GM21786 (cell line): ENCODE data around the gene COL1A1.
A peak's percentile ranks its signal among the peaks of the same experiment; 100 is the strongest.

Source experiments
- ATAC-seq: cut with Tn5 transposase; IDR thresholded peaks from one replicate; pipeline ENCODE4 v1.9.1; 2021; ENCODE audit not compliant: unreplicated experiment

COL1A1 gene

DNA sequence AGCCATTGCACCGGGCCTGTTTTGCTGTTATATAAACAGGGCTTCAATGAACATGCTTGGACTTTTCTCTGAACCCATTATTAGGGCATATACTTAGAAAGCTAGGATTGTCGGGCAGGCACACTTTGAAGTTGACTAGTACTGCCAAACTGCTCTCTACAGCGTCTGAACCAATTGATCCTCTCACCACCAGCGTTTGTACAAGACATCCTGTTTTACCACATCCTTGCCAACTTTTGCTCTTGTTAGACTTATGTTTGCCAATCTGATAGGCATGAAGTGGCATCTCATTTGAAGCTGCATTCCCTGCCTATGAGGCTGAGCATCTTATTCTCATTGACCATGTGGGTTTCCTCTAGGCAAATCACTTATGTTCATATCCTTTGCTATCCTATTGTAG, 43.5 kb downstream of the COL1A1 start:
- no peak for ATAC-seq

DNA sequence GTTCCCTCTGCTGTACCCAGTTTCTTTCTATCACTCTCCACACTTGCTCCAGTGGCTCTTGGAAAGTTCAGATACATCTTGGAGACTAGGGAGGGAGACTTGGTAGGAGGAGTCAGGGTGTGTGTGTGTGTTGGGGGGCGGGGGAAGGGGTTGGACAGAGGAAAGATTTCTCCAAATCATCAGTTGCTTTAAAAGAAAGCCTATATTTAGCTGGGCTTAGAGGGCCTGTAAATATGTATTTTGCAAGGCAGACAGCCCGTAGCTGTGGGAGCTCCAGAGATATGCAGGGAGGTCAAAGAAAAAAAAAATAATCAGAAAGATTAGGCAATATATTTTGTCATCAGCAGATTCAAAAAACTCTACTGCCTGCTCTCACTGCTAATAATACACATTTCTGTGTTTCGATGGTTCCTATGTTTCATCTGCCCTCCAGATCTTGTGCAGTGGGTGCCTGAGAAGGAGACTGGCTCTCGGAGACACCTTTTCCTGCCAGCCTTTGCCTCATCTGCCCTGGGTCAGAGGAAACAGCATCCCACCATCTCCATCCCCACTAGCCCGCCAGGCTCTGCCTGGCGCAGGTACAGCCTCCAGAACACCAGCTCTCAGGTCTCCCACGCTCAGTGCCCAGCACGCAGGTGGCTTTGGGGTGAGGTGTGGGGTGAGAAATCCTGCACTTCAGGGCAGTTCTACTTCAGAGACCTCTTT, 46.2 kb downstream of the COL1A1 start:
- ATAC-seq, result no peak

DNA sequence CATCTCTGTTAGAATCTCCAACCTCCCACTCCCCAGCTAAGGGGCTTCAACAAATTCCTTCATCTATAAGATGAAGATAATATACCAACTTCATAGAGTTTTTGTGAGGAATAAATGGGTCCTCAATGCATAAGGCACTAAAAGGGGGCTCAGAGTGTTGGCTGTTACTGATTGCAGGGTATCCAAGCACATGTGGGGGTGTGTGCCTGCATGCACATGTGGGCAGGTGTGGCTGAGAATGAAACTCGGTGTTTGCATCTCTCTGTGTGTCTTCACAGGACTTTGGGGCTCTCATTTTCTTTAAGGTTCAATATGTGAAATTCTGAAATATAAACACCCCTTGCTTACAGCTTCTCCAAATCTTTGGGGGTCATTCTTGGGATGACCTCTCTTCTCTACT, 46.8 kb downstream of the COL1A1 start:
- peak; percentile 40 for ATAC-seq

DNA sequence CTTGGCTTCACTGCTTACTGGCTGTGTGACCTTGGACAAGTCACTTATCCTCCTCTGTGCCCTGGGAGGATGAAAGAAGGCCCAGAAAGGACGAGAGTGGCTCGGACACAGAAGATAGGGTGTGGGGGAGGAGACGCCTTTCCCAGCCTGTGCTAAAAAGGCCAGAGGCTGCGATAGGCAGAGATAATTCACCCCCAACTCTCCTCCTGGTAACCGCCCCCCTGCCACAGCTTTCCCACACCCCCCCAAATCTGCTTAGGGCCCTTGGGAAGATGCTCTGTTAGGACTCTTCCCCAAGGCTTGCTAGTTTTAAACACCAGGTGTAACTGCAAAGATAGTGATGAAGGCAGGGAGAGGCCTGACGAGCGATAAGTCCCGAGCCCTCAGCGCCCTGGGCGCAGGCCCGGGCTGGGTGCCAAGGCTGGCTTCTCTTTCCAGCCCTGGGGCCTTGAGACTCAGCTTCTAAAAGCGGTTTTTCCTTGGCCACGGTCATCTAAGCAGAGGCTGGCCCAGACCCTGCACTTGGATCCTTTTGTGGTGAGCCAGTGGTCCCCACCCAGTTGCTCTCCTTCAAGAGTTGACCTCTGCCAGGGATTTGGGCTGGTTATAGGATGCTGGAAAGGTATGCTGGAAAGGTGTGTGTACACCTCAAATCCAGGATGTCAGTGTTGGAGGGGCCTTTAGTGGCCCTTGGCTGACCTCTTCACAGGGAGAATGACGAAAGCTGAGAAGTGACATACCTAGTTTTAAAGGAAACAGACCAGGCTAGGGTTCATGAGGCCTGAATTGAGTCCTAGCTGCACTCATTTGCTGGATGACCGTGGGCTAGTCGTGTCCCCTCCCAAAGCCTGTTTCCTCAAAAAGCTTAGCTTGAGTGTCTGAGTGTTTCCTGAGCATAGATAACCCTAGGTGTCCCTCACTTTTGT, 47.5 kb downstream of the COL1A1 start:
- ATAC-seq, result no peak

DNA sequence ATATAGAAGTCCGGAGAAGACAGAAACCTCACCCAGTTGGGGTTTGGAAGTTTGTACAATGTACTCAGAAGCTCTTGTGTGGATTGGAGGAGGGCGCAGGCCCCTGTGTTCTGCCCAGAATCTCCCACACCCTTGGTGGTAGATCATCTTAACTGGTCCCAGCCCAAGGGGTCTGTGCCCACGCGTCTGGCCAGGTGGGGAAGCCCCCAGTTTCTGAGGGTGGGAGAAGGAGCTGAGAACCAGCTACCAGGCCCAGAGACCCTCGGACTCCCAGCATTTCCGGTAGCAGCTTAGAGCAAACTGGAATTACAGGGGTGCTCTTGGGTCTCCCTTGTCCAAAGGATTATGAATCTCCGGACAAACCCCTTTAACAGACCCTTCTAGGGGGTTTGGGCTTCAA, 48.7 kb downstream of the COL1A1 start:
- no peak for ATAC-seq

DNA sequence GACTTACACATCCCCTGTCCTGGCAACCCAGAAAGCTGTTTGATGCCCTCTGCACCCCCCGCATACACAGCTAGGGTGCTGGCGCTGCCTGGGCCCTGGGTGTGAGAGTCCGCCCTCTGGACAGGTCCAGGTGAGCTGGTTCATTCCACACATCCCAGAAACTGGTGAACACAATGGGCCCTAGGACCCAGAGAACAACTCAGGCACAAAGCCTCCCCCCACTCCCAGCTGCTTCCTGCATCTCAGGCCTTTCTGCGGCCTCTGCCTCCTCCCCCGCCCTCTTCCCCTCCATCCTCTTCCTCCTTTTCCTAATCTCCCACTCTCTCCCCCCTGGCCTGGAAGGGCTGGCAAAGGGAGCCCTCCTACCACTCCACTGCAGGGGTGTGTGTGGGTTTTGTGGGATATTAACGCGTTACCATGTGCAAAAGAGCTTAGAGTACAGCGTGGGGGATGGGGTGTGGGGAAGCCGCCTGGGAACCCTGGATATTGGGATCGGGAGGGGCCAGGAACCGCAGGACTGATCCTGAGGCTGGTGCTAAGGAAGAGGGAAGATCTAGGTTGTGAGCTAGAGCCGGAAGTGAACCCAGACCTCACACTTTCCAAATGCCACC, 49.4 kb downstream of the COL1A1 start:
- ATAC-seq, result no peak

DNA sequence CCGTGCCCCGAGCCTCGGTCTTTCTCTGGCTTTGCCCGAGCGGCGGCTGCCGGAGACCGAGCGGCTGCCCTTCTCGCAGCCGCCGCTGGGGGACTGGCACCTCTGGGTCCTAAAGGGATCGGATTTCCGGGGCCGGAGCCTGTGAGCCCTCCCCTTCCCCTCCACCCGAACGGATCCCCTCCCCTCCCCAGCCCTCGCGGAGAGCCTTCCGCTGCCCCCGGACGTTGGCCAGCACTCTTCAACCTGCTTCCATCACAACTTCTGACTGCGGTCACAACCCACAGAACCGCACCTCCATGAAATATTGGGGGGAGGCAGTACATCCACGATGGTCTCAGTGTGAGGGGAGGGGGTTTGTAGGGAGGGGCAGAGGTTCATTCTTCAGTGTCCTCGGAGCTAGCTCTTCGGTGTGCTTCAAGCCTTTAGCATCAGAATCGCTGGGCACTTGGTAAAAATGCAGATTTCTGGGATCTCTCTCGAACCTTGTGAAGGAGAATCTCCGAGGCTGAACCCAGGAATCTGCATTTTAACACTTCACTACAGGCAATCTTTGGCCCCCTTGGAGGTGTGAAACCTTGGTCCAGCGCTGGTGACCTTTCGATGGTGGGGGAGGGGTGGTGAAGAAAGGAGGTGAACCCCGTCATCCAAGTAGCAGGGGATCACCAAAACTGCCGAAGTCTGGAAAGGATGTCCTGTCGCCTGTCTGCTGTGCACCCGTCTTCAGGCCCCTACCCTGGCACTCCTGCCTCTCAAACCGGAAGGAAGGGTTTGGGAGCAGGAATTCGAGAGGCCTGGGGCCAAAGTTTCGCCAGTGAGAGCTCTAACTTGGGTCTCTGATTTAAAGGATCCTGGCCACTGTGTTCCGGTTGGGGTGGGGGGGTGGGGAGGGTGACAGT, 50.1 kb downstream of the COL1A1 start:
- peak; percentile 25 for ATAC-seq

DNA sequence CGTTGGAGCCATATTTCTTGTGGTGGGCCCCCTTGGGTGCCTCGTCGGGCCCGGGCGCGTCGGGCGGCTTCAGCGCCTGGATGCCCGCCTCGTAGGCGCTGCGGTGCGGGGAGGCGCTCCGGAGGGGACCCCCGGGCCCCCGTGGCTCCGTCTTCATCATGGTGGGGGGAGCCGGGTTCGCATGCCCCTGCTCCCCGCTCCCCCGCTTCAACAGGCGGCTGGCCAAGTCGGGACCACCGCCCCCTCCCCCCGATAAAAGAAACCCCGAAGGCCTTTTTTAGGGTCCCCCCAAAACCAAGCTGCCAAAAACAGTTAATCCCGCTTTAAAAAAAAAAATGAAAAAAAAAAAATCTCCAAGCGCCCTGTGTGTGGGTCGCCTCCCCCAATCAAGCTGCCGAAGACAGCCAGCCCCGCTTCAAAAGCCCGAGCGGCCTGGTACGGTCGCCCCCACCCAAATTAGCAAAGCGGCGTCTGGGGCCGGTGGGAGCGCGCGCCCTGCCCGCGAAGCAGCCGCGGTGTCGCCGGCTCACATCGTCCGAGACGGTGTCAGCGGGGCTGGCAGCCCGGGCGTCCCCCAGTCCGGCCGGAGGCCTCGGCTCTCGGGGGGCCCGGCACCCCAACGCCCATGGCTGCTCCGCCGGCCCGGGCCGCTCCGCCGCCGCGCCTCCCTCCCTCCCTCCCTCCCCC, 50.9 kb downstream of the COL1A1 start, which contains the start of gene PPP1R9B:
PPP1R9B (minus strand) TSS at position 324 of the 687 bp plus-strand sequence; CDS start at position 160, 164 bp downstream.
- ATAC-seq, result no peak

DNA sequence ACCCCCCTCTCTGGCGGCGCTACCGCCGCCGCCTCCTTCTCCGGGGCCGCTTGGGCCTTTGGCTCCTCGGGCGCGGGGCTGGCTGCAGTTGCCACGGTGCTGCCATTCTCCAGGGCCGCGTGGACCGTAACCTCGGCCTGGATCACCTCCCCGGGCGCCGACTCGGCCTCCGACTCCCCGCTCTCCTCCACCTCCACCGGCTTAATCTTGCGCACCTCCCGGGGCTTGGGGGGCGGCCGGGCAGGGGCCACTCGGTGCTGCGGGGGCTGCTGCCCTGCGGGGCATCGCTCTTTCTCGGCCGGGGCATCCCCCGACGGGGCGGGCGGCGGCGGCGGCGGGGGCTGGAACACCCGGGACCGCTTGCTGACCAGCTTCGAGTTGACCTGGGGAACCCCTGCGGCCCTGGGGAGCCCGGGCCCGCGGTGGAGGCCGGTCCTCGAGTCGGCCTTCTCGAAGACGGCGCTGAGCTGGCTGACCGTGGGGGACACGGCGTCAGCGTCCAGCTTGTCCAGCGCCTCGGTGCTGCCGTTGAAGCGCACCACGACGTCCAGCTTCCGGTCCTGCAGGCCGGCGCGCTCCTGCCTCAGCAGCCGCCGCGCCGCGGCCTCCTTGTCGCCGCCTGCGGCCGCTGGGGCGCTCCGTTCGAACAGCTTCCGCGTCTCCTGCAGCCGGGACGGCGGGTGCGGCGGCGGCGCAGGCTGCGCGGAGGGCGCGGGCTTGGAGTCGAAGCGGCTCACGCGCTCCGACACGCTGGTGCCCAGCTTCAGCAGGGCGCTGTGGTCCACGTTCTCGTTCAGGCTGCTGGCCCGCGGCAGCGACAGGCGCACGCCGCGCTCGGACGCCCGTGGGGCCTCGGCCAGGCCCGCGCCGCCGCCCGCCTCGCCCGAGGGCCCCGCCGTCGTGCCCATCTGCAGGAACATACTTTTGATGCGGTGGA, 51.7 kb downstream of the COL1A1 start:
- ATAC-seq, result no peak

DNA sequence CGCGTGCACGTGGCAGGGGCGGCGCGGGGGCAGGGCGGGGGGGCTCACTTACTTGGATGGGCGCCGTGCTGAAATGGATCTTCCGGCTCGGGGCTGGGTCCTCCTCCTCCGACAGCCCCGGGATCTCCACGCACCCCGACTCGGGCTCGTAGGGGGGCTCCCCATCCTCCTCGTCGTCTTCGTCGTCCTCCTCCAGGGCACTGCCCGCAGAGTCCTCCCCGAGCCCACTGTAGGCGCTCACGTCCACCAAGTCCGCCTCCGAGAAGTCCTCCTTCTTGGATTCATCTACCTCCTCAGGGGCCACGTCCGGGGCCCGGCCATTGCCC, 52.4 kb downstream of the COL1A1 start:
- no peak for ATAC-seq

DNA sequence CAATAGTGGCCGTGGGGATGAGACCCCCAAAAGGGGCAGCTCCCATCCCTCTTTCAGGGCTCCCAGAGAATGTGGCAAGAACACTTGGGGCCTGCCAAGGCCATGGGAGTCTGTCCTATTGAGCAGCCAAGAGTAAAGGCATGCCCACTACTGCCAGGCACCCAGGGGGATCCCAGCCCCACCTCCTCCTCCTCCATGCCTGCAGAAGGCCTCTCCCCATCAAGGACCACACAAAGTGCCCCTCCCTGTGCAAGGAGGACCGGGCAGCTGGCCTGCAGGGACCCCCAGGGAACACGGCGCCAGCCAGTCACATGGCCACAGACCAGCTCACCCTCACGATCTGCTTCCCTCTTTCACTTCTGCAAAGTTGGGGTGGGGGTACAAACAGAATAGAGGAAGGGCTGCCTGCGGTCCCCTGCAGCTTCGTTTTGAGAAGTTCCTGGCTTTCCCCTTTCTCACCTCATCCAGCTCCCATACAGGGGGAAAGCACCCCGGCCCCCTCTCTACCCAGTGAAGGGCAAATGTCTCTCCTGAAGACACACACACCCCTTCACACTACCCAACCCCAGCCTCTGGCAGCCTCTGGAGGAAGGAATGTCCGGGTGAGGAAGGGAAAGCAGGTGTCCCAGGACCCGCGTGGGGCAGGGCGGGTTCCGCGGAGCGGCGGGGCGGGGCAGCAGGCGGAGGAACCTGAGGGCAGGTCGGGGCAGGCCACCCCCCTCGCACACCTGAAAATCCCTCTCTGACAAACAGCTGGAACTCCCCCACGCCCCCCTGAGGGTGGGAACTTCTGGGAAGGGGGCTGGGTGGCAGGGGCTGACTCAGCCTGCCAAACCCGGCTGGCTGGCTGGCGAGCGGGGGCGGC, 53.0 kb downstream of the COL1A1 start:
- peak; percentile 41 for ATAC-seq

DNA sequence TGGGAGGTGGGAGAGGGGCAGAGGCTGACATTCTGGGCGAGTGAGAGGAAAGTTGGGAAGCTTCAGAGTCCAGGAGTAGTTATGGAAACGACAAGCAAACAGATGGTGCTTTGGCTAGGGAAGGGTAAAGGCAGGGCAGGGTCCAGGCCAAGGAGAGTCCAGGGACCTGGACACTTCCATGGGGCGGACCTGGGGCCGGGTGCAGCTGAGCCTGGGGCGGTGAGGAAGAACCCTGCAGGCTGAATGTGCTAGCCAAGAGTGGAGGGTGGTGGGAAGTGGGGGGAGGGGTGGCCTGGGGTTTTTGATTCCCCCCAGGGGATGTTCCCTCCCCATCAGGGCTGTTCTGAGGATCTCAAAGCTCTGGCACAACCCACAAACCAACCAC, 53.6 kb downstream of the COL1A1 start:
- no peak for ATAC-seq

DNA sequence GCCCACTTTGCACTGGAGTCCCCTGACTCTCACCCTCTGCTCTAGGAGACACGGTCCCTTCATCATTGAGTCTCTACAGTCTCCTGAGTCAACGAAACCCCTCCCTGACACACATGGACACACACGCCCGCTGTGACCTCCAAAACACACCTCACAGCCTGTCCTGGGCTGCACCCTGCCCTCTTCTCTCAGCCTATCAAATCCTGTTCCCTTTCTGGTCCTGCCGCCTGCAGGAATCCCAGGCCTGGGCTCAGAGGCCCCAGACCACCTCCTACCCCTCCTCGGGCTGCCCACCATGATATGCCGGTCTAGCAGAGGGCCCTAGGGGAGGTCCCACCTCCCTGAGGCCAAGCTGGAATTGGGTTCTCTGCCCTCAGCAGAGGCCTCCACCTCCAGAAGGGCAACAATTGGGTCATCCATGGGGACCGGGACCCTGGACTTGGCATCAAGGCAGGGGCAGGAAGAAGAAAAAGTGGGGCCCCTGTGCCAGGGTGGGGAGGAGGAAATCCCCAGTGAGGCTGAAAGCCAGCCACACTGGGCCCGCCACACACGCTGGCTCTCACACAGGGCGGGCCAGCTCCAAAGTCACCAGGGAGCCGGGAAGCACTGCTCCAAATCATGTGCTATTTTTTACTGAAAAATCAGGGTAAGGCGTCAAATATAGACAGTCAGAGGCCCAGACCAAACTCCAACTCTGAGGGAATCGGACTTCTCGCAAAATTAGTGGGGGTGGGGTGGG, 54.3 kb downstream of the COL1A1 start:
- ATAC-seq, result no peak

DNA sequence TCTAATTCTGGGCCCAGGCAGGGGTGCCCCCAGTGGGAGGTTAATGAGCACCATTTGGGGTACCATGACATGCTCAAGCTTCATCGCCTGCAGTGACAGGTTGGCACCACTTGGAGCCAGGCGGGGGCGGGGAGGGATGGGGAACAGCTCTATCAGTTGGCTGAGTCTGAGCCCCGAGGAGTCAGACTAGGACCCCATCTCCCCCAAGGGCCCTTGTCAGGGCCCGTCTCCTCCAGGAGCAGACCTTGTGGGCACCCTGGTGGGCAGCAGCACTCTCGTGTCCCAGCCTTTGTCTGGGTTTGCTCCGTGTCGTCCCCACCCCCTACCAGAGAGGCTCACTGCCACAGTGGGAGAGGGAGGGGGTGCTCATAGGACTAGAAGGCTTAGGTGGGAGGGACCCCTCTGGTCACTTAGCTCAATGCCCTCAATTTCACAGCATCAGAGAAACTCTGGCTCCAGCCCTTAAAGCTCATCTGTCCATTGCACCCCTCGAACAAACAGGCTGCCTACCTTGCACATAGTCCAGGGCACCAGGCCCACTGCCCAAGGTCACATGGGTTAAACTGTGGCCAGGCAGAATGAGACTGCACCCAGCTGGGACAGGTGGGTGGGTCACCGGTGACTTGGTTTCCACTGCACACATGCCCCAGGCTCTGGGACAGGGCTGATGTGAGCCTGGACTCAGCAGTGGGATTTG, 55.1 kb downstream of the COL1A1 start:
- no peak for ATAC-seq

DNA sequence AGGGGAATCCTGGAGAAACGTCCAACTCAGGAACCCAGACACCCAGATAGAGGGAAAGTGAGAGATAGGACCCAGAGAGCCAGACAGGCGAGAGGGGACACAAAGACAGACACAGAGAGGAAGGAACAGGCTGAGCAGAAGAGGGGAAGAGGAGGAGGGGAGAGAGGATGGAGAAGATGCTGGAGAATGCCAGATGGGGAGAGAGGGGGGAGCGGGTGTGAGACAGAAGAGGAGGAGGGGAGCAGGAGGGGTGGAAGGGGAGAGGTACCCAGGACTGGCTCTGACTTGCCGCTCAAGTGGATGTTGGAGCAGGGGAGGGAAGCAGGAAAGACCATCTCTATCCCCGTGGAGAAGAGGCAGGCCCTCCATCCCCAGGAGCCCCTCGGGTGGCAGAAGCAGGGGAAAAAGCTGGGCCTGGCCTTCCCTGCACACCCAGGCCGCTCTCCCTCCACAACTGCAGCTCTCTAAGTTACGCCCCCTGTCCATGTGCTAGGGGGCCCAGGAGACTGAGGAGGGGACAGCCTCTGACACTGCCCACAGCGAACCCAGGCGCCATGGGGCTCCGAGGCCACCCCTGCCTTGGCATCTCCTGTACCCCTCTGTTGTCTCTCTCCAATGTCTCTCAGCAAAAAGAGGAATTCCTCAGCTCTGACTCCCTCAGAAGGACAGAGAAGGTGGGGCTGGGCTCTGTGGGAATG, 55.8 kb downstream of the COL1A1 start:
- ATAC-seq, result no peak

DNA sequence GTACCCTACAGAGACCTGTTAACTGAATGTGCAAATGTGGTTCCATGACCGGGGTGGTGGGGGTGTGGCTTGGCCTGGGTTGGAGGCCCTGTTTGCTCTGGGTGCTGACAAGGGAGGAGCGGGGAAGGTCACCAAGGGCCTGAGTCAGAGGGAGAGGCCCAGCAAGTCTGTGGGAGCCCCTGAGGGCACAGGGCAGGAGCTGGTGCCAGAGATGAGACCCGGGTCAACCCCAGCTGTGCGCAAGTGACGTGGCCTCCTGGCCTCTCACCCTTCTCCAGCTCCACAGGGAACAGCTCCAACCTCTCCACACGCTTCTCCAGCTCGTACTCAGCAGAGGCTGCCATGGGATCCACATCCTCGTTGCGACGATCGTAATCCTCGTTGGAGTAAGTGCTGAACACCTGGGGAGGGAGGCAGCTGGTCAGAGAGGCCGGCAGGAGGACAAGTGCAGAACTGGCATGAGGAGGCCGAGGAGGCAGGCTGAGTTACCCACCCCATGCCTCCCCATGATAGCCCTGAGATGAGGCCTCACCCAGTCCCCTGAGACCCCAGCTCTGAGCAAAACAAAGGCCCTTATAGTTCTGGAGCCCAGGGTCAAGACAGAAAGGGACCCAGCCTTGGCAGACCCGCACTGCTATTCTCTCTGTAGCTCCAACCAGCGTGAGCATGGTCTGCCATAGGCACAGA, 56.4 kb downstream of the COL1A1 start:
- ATAC-seq, result no peak
